DOHH2 (cell line): Measurements from ENCODE around the gene HSD11B1.

Source experiments
- CTCF ChIP-seq: fragments of 200-600 bp; sonication (generic); IDR thresholded peaks from one replicate; pipeline ENCODE4 v1.5.1; 2014; ENCODE audit warnings: antibody characterized with exemption, mild to moderate bottlenecking, low read depth, low read length; ENCODE audit not compliant: poor library complexity, severe bottlenecking
- EZH2phosphoT487 ChIP-seq: fragments of 200-600 bp; sonication (generic); IDR thresholded peaks from 2 replicates; pipeline ENCODE4 v1.6.1; 2017; ENCODE audit warnings: borderline replicate concordance, mild to moderate bottlenecking, antibody characterized with exemption, low read length, moderate library complexity, mixed read lengths

DNA sequence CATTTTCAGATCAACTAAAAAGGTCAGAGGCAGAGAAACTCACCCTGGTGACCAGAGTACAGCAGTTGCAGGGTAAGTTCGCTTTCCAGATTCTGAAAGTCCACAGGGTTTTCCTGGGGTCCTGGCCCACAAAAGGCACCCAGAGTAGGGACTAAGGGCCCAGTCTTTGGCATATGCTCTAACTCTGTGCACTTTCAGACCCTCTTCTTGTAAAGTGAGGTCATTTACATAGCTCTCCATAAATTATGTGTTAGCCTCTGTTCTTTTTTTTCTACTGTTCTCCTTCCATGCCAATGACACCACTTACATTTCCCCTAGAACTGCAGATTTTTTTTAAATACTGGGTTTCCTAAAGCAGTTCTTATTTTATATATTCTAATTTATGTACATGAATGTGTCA, 73.5 kb downstream of the HSD11B1 start:
- TF ChIP-seq CTCF (no peak), EZH2phosphoT487 (no peak)
